ENCODE results near the gene DNASE1. TPM values are rescaled to one million over a fixed set of nuclear protein-coding genes. Genes with fewer than 3 reads are reported as not detected.
A peak's percentile ranks its signal among the peaks of the same experiment; 100 is the strongest.
"Not testable (repeated sequence)": the region's sequence is repeated elsewhere in the genome, so short reads cannot be mapped to it uniquely, and the experiment has no call there.

DNASE1 gene
- total RNA-seq, 4 donors from 2014 or later, result 80.9 to 773 (median 653) TPM

DNA sequence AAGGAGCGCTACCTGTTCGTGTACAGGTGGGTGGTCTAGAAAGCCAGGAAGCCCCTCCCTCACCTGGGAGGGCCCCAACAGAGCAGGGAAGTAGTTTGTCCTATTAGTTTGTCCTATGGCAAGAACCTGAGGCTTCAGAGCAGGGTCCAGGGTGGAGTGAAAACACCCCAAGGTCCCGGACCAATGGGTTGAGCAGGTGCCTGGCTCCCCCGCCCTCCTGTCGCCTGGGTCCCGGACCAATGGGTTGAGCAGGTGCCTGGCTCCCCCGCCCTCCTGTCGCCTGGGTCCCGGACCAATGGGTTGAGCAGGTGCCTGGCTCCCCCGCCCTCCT lies 1.6 kb downstream of the DNASE1 start:
- peak in 1 of 3 donors; percentile 74 for DNase-seq
- peak; percentile 71 to 76 for TF ChIP-seq POLR2A (IDR thresholded peaks at IDR 0.05)
- Histone ChIP-seq H3K36me3 (peaks cover 0 to 74% (median 3%) of the 10 kb centered on the region in 3 donors), H3K27ac (peak overlapping the region in 3 of 4 donors; percentile 74 to 96 (median 94)), H3K4me3 (peak overlapping the region in 3 of 4 donors; percentile 26 to 66 (median 61))
- H3K9me3 ChIP-seq, H3K27me3 ChIP-seq, H3K4me1 ChIP-seq: not testable (repeated sequence)

DNA sequence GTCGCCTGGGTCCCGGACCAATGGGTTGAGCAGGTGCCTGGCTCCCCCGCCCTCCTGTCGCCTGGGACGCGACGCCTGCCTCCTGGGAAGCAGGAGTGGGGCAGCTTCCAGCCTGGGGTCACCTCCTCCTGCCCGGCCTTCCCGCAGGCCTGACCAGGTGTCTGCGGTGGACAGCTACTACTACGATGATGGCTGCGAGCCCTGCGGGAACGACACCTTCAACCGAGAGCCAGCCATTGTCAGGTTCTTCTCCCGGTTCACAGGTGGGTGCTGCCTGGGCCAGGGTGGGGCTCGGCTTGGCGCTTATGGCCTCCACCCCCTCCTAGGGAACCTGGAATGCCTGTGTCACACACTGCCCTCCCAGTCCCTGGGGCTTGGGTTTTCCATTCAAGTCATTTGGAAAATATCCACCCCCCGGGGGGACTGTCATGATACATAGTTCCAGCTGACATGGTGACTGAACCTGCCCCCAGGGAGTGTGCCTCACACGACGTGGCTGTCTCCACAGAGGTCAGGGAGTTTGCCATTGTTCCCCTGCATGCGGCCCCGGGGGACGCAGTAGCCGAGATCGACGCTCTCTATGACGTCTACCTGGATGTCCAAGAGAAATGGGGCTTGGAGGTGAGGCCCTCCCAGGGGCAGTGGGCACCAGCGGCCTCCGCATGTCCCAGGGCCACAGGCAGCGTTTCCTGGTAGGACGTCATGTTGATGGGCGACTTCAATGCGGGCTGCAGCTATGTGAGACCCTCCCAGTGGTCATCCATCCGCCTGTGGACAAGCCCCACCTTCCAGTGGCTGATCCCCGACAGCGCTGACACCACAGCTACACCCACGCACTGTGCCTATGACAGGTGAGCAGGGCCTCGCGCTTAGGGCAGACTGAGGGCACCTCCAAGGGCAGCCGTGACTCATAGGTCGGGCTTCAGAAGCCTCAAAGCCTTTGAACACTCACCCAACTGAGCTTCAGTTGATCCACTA lies 2.3 kb downstream of the DNASE1 start:
- Histone ChIP-seq H3K27ac (peak overlapping the region in 3 of 4 donors; percentile 32 to 96 (median 49)), H3K36me3 (peaks cover 0 to 74% (median 3%) of the 10 kb centered on the region in 3 donors), H3K9me3 (no peaks in the 10 kb centered on the region), H3K4me3 (peak overlapping the region in 2 of 4 donors; percentile 61 to 66), H3K27me3 (no peaks in the 10 kb centered on the region), H3K4me1 (peaks cover 0 to 4% (median 0%) of the 10 kb centered on the region in 4 donors)
- no peak for TF ChIP-seq POLR2A (IDR thresholded peaks at IDR 0.05)
- TF ChIP-seq, protein P1, sequence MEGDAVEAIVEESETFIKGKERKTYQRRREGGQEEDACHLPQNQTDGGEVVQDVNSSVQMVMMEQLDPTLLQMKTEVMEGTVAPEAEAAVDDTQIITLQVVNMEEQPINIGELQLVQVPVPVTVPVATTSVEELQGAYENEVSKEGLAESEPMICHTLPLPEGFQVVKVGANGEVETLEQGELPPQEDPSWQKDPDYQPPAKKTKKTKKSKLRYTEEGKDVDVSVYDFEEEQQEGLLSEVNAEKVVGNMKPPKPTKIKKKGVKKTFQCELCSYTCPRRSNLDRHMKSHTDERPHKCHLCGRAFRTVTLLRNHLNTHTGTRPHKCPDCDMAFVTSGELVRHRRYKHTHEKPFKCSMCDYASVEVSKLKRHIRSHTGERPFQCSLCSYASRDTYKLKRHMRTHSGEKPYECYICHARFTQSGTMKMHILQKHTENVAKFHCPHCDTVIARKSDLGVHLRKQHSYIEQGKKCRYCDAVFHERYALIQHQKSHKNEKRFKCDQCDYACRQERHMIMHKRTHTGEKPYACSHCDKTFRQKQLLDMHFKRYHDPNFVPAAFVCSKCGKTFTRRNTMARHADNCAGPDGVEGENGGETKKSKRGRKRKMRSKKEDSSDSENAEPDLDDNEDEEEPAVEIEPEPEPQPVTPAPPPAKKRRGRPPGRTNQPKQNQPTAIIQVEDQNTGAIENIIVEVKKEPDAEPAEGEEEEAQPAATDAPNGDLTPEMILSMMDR (IDR thresholded peaks at IDR 0.05), result no peak
- DNase-seq, result peak in 2 of 3 donors; percentile 70 to 76

DNA sequence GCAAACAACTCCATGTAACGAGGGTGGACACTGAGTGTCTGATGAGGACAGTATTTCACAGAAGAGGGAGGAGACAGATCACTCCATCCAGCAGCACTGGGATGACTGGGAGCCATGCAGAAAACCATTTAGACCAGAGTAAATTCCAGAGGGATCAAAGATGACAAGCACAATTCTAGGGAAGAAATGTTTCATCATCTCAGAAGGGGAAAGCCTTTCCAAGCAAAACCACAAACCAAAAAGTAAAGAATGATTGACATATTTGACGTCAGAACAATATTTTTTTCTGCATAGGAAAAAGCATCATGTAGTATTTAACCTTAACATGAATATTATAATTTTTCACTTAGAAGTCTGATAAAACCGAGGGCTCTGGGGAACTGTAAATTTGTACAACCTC lies 4.8 kb downstream of the DNASE1 start:
- H3K4me1 ChIP-seq, result no peaks in the 10 kb centered on the region
- no peak overlapping the region for H3K4me3 ChIP-seq
- H3K36me3 ChIP-seq, result peaks cover 0 to 82% (median 3%) of the 10 kb centered on the region in 3 donors
- TF ChIP-seq, protein P1 (IDR thresholded peaks at IDR 0.05), result no peak
- TF ChIP-seq POLR2A (IDR thresholded peaks at IDR 0.05), result no peak
- no peak overlapping the region for H3K27ac ChIP-seq
- no peaks in the 10 kb centered on the region for H3K9me3 ChIP-seq
- no peak for DNase-seq
- H3K27me3 ChIP-seq, result no peaks in the 10 kb centered on the region

DNA sequence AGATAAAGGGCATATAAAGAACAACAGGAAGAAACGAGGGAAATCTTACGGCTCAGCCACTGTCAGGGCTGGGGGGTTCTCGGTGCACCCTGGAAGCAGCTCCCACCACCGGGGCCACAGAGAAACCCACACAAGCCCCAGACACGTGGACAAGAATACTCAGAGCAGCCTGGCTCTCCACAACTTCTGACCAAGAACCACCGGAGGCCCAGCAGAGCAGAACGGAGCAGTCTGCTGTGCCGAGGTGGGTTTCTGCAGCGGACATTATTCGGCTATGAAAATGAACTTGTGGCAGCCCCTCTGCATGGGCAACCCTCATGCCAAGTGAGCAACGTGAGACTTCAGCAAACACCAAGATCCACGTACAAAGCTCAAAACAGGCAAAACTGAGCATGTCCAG lies 6.8 kb downstream of the DNASE1 start:
- no peak for TF ChIP-seq POLR2A (IDR thresholded peaks at IDR 0.05)
- TF ChIP-seq, protein P1 (IDR thresholded peaks at IDR 0.05), result no peak
- H3K27ac ChIP-seq, result no peak overlapping the region
- H3K27me3 ChIP-seq, result no peaks in the 10 kb centered on the region
- DNase-seq, result peak in 1 of 3 donors; percentile 45
- H3K36me3 ChIP-seq, result peaks cover 0 to 82% (median 3%) of the 10 kb centered on the region in 3 donors
- no peak overlapping the region for H3K4me3 ChIP-seq
- H3K4me1 ChIP-seq, result no peaks in the 10 kb centered on the region
- no peaks in the 10 kb centered on the region for H3K9me3 ChIP-seq

DNA sequence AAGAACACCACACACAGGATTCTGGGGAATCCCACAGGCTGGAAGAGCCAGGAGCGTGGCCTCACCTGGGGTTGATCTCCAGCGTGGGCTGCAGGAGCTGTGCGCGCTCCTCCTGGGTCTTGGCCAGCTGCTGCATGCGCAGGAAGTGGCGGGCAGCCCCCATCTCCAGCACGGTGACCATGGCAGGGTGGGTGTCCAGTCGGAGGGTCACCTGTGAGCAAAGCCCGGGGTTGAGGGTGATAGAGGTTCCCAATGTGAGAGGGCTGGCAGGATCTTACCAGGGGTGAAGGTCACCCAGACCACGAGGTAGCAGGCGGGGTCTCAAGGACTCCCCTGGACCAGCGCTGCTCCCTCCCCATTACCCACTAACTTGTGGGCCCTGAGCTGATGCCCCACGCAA lies 7.4 kb downstream of the DNASE1 start:
- Histone ChIP-seq H3K4me1 (no peaks in the 10 kb centered on the region), H3K27ac (no peak overlapping the region), H3K36me3 (peaks cover 0 to 76% (median 3%) of the 10 kb centered on the region in 3 donors), H3K27me3 (no peaks in the 10 kb centered on the region), H3K4me3 (no peak overlapping the region), H3K9me3 (no peaks in the 10 kb centered on the region)
- peak in 1 of 3 donors; percentile 50 for DNase-seq
- TF ChIP-seq, protein P1 (IDR thresholded peaks at IDR 0.05), result no peak
- TF ChIP-seq POLR2A (IDR thresholded peaks at IDR 0.05), result no peak

DNA sequence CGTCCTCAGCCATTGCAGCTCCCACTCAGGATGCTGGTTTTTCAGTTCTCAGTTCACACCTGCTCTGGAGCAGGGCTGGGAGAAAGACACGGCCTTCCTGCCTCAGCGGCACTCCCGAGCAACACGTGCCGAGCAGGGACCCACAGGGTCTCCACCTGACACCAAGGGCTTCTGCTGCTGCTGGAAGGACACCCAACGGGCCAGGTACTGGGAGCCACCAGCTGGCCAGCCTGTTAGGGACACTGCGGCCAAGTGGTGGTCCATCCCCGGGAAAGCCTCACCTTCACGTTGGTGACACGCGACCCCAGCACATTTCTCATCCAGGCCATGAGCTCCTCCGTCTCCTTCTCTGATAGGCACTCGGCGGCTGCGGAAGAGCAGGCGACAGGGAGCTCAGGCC lies 8.1 kb downstream of the DNASE1 start:
- peaks cover 0 to 69% (median 3%) of the 10 kb centered on the region in 3 donors for H3K36me3 ChIP-seq
- H3K9me3 ChIP-seq, result no peaks in the 10 kb centered on the region
- H3K27me3 ChIP-seq, result no peaks in the 10 kb centered on the region
- peak in 1 of 3 donors; percentile 54 for DNase-seq
- H3K4me3 ChIP-seq, result no peak overlapping the region
- no peak overlapping the region for H3K27ac ChIP-seq
- TF ChIP-seq, protein P1 (IDR thresholded peaks at IDR 0.05), result no peak
- TF ChIP-seq POLR2A (IDR thresholded peaks at IDR 0.05), result no peak
- H3K4me1 ChIP-seq, result no peaks in the 10 kb centered on the region
